HG02981 (cell line): ENCODE measurements around the gene SYNJ2.
"Not testable (repeated sequence)": the region's sequence is repeated elsewhere in the genome, so short reads cannot be mapped to it uniquely, and the experiment has no call there.

ENCODE experiments used
- ATAC-seq: cut with Tn5 transposase; IDR thresholded peaks from one replicate; pipeline ENCODE4 v1.9.1; 2021; ENCODE audit warnings: mild to moderate bottlenecking, moderate library complexity; ENCODE audit not compliant: unreplicated experiment

SYNJ2 gene

GRCh38 chr6:157981395-157982101 is at the start of gene SYNJ2:
Gene SYNJ2 (plus strand): TSS chr6:157981863. CDS start chr6:157981962, 99 bp downstream.
- peak; percentile 76 for ATAC-seq

- ATAC-seq = no peak
Observed at GRCh38 chr6:157935786-157936185, 45.9 kb upstream of the SYNJ2 start.

GRCh38 chr6:157937318-157937717 is 44.3 kb upstream of the SYNJ2 start:
- ATAC-seq = no peak

GRCh38 chr6:157937916-157938315 is 43.7 kb upstream of the SYNJ2 start:
- no peak for ATAC-seq

GRCh38 chr6:157940375-157941036 is 41.2 kb upstream of the SYNJ2 start:
- not testable (repeated sequence) for ATAC-seq

GRCh38 chr6:157941101-157941863 is 40.4 kb upstream of the SYNJ2 start:
- no peak for ATAC-seq

GRCh38 chr6:157942351-157942750 is 39.3 kb upstream of the SYNJ2 start:
- no peak for ATAC-seq

GRCh38 chr6:157943249-157943963 is 38.3 kb upstream of the SYNJ2 start:
- ATAC-seq = no peak

- ATAC-seq = no peak
Observed at GRCh38 chr6:157943964-157944283, 37.7 kb upstream of the SYNJ2 start.

- ATAC-seq = no peak
Observed at GRCh38 chr6:157944983-157945931, 36.4 kb upstream of the SYNJ2 start.

GRCh38 chr6:157946053-157946617 is 35.5 kb upstream of the SYNJ2 start:
- no peak for ATAC-seq

GRCh38 chr6:157946865-157947532 is 34.7 kb upstream of the SYNJ2 start:
- no peak for ATAC-seq

- not testable (repeated sequence) for ATAC-seq
Observed at GRCh38 chr6:157950899-157951298, 30.8 kb upstream of the SYNJ2 start.

- no peak for ATAC-seq
Observed at GRCh38 chr6:157951828-157952227, 29.8 kb upstream of the SYNJ2 start.

GRCh38 chr6:157952861-157953351 is 28.8 kb upstream of the SYNJ2 start:
- ATAC-seq = no peak

GRCh38 chr6:157953580-157954091 is 28.0 kb upstream of the SYNJ2 start:
- no peak for ATAC-seq

GRCh38 chr6:157954150-157955117 is 27.2 kb upstream of the SYNJ2 start:
- no peak for ATAC-seq

- ATAC-seq = no peak
Observed at GRCh38 chr6:157955675-157956074, 26.0 kb upstream of the SYNJ2 start.
